Thymus (tissue), 11 donors: Measurements from ENCODE around the gene DLG5. TPM values are rescaled to one million over a fixed set of nuclear protein-coding genes. Genes with fewer than 3 reads are reported as not detected.

Experiments used
- DNase-seq, 9 donors: peaks; one replicate each; pipeline ENCODE4 v3.0.0-alpha.2; 2013; ENCODE audit warnings: low spot score in 9 of 9, low read depth in 6 of 9, missing footprints in 1 of 9
- H3K27ac ChIP-seq, 2 donors: one replicate each; pipeline ENCODE4 v1.5.1; 2013; ENCODE audit warnings: control low read depth in 1 of 2, low read depth in 1 of 2, low read length in 1 of 2, mild to moderate bottlenecking in 1 of 2, moderate library complexity in 1 of 2
- H3K27me3 ChIP-seq, 2 donors: one replicate each; pipeline ENCODE4 v1.5.1; 2013; ENCODE audit warnings: low read length in 1 of 2; ENCODE audit not compliant: control insufficient read depth in 2 of 2, insufficient read depth in 1 of 2
- H3K36me3 ChIP-seq, 2 donors: one replicate each; pipeline ENCODE4 v1.5.1; 2013; ENCODE audit warnings: low read length in 1 of 2, mild to moderate bottlenecking in 1 of 2, moderate library complexity in 1 of 2; ENCODE audit not compliant: control insufficient read depth in 2 of 2, insufficient read depth in 2 of 2
- H3K4me1 ChIP-seq, 2 donors: one replicate each; pipeline ENCODE4 v1.5.1; 2013; ENCODE audit warnings: low read length in 2 of 2; ENCODE audit not compliant: control insufficient read depth in 2 of 2, insufficient read depth in 2 of 2
- H3K4me3 ChIP-seq, 2 donors: one replicate each; pipeline ENCODE4 v1.5.1; 2013; ENCODE audit warnings: low read length in 2 of 2, control low read depth in 1 of 2, mild to moderate bottlenecking in 1 of 2
- H3K9me3 ChIP-seq, 2 donors: one replicate each; pipeline ENCODE4 v1.5.1; 2013; ENCODE audit warnings: low read length in 1 of 2, mild to moderate bottlenecking in 1 of 2; ENCODE audit not compliant: control insufficient read depth in 2 of 2, insufficient read depth in 1 of 2
- WGBS: extraction: QIAGEN DNeasy Blood & Tissue Kit; methylation state at CpG from one replicate; pipeline ENCODE4 v1.1.7; 2013; 5-methylcytosine and 5-hydroxymethylcytosine counted together
- polyA plus RNA-seq: library from polyadenylated mRNA; stranded (reverse); fragments of 200-250 nt; gene quantifications from one replicate; pipeline ENCODE4 v1.2.3, GENCODE V29; 2013
- total RNA-seq: library from RNA; stranded (reverse); fragments of 120-200 nt; gene quantifications from one replicate; pipeline ENCODE4 v1.2.4, GENCODE V29; 2013
- donor health status: healthy.

The DLG5 gene
- total and polyA plus RNA-seq, 2 donors, result 6.6 to 25.8 TPM

GRCh38 chr10:77829356-77829755, 97.2 kb downstream of the DLG5 start:
- no peak for DNase-seq
- Histone ChIP-seq H3K4me3 (no peak overlapping the region), H3K27me3 (no peaks in the 10 kb centered on the region), H3K36me3 (no peaks in the 10 kb centered on the region), H3K9me3 (no peaks in the 10 kb centered on the region), H3K4me1 (peaks cover 0 to 2% of the 10 kb centered on the region in 2 donors), H3K27ac (no peak overlapping the region)
- WGBS, result 99% methylated on average over 10 of the region's 10 CpGs

DNA sequence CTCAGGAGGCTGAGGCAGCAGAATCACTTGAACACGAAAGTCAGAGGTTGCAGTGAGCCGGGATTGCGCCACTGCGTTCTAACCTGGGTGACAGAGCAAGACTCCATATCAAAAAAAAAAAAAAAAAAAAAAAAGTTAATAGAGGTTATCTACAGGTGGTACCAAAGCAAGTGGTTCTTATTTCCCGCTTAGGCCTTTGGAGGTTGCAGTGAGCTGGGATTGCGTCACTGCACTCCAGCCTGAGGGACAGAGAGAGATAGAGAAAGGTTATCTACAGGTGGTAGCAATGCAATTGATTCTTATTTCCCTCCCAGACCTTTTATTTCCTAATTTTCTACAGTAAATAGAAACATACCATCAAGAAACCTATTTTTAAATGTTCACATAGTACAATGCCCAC, 98.2 kb downstream of the DLG5 start:
- no peaks in the 10 kb centered on the region for H3K36me3 ChIP-seq
- H3K4me3 ChIP-seq, result no peak overlapping the region
- no peak overlapping the region for H3K27ac ChIP-seq
- H3K27me3 ChIP-seq, result no peaks in the 10 kb centered on the region
- WGBS, result 90% methylated on average over 6 of the region's 6 CpGs
- no peak for DNase-seq
- no peaks in the 10 kb centered on the region for H3K9me3 ChIP-seq
- peaks cover 0 to 2% of the 10 kb centered on the region in 2 donors for H3K4me1 ChIP-seq

- Histone ChIP-seq H3K36me3 (no peaks in the 10 kb centered on the region), H3K27ac (no peak overlapping the region), H3K27me3 (no peaks in the 10 kb centered on the region), H3K9me3 (no peaks in the 10 kb centered on the region), H3K4me1 (peaks cover 0 to 2% of the 10 kb centered on the region in 2 donors), H3K4me3 (no peak overlapping the region)
- DNase-seq, result no peak
- 94% methylated on average over 9 of the region's 9 CpGs for WGBS
These were observed 99.2 kb downstream of the DLG5 start for GRCh38 chr10:77827366-77827765.

DNA sequence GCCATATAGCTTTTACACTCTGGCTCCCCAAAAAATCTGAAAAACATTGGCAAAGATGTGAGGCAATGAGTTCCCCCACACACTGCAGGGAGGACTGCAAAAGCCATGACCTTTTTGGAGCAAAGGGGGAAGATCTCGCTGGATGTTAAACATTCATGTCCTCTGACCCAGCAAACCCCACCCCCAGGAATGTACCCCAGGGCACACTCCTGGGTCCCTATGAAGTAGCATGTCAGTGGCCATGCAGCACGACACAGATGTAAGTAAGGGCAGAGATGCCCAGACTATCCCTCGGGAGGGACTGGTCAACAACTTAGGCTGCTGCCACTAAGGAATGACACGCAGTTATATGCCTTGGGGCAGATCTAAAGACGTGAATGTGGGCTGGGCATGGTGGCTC, 100.6 kb downstream of the DLG5 start:
- WGBS, result 96% methylated on average over 5 of the region's 5 CpGs
- Histone ChIP-seq H3K4me1 (no peaks in the 10 kb centered on the region), H3K27ac (no peak overlapping the region), H3K9me3 (no peaks in the 10 kb centered on the region), H3K27me3 (no peaks in the 10 kb centered on the region), H3K4me3 (no peak overlapping the region), H3K36me3 (no peaks in the 10 kb centered on the region)
- DNase-seq, result no peak

DNA sequence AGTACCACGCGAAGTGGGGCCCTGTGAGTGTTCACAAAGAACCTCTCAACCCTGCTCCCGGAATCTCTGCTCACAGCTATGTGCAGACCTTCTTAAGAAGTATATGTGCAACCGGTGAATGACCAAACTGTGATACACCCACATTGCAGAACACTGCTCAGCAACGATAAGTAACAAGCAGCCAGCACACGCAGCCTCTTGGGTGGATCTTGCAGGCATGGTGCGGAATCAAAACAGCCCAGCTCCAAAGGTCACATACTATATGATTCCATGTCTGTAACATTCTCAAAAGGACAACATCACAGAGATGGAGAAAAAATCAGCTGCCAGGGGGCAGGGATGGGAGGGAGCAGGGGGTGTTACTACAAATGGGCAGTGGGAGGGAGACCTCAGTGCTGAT, 101.6 kb downstream of the DLG5 start:
- Histone ChIP-seq H3K9me3 (no peaks in the 10 kb centered on the region), H3K4me3 (no peak overlapping the region), H3K4me1 (peaks cover 0 to 5% of the 10 kb centered on the region in 2 donors), H3K27me3 (no peaks in the 10 kb centered on the region), H3K36me3 (no peaks in the 10 kb centered on the region), H3K27ac (no peak overlapping the region)
- WGBS, result 97% methylated on average over 7 of the region's 7 CpGs
- DNase-seq, result no peak

DNA sequence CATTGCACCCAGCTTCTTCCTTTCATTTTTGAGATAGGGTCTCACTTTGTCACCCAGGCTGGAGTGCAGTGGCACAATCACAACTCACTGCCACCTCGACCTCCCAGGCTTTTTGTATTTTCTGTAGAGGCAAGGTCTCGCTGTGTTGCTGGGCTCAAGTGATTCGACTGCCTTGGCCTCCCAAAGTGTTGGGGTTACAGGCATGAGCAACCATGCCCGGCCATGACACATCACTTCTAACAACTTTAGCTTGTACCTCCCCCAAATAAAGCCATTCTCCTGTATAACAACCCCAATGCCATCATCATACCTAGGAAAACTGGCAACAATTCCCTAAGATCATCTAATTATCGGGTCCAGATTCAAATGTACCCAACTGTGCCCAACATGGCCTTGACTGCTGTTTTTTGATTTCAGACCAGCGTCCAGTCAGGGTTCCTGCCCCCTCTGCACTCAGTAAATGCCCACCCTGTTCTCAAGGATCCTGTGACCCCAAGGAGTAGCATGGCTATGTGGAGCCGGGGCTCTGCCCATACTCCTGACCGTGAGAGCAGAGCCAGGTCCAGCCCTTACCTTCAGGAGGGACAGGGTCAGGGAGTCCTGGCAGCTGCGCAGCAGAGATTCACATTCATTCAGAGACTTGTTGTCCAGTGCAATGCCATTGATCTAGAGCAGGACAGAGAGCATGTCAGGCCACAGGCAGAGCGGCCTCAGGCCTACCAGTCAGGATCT, 102.6 kb downstream of the DLG5 start:
- no peak for DNase-seq
- 94% methylated on average over 10 of the region's 10 CpGs for WGBS
- H3K36me3 ChIP-seq, result no peaks in the 10 kb centered on the region
- H3K9me3 ChIP-seq, result no peaks in the 10 kb centered on the region
- no peak overlapping the region for H3K27ac ChIP-seq
- H3K27me3 ChIP-seq, result no peaks in the 10 kb centered on the region
- H3K4me3 ChIP-seq, result no peak overlapping the region
- peaks cover 0 to 8% of the 10 kb centered on the region in 2 donors for H3K4me1 ChIP-seq

DNA sequence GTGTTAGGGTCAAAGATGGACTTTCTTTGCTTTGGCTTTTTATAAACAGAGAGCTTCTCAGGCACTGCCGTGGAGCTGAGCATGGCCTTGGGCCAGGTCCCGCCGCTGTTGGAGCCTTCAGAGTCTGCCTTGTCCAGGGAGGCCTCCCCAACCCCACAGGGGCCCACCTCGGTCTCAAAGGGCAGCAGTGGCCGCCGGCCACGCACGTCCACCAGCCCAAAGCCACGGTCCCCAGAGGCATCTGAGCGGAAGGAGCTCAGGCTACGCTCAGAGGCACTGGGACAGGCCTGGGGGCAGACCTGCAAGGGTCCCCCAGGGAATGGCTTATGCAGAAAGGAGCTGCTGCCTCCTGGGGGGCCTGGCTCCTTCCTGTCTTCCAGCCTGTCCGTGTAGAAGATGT, 105.0 kb downstream of the DLG5 start:
- Histone ChIP-seq H3K4me3 (no peak overlapping the region), H3K9me3 (no peaks in the 10 kb centered on the region), H3K4me1 (peaks cover 0 to 8% of the 10 kb centered on the region in 2 donors), H3K27me3 (no peaks in the 10 kb centered on the region), H3K36me3 (no peaks in the 10 kb centered on the region), H3K27ac (no peak overlapping the region)
- no peak for DNase-seq
- WGBS, result 93% methylated on average over 12 of the region's 12 CpGs

DNA sequence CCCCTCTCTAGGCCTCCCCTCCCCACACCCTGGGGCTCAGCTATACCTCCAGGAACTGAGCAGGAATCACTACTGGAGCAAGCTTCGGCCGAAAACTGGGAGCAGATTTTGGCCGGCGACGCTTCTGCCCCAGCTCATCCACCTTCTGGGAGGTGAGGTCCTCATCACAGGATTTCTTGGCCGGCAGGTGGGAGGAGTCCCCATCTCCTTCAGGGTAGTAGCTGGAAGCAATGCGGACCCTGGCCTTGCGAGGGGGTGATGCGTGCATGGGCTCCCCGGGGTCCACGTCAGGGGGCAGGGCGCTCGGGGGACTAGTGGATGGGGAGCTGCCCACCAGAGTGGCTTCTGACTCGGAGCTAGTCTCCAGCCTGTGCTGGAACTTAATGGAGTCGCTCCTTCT, 105.5 kb downstream of the DLG5 start:
- 98% methylated on average over 15 of the region's 15 CpGs for WGBS

DNA sequence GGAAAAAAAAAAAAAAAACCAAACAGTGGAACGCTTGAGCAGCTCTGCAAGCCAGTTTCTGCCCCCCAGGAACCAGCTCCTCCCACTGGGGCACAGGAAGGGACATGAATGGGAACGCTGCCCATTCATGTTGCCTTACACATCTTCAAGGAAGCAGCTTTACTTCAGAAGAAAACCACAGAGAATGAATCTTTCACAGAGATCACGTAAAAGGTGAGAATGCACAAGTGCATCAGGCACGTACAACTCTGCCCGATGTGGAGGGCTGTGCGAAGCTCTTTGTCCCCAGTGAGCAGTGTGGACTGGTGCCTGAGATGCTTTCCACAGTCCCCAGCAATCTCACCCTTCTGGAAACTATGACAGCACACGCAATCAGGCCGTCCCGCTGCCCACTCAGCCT, 106.2 kb downstream of the DLG5 start:
- DNase-seq, result peak in 1 of 9 donors; percentile 32
- 82% methylated on average over 9 of the region's 9 CpGs for WGBS
- Histone ChIP-seq H3K4me1 (peaks cover 0 to 8% of the 10 kb centered on the region in 2 donors), H3K36me3 (no peaks in the 10 kb centered on the region), H3K9me3 (no peaks in the 10 kb centered on the region), H3K27me3 (no peaks in the 10 kb centered on the region), H3K27ac (no peak overlapping the region), H3K4me3 (no peak overlapping the region)

More for the DNA sequence above, 105.5 kb downstream of the DLG5 start:
- no peaks in the 10 kb centered on the region for H3K36me3 ChIP-seq
- H3K27me3 ChIP-seq, result no peaks in the 10 kb centered on the region
- no peaks in the 10 kb centered on the region for H3K9me3 ChIP-seq
- no peak overlapping the region for H3K4me3 ChIP-seq
- H3K4me1 ChIP-seq, result peaks cover 0 to 8% of the 10 kb centered on the region in 2 donors
- H3K27ac ChIP-seq, result no peak overlapping the region
- DNase-seq, result no peak
